HG03108 (cell line): ENCODE results near the gene RALGAPA2.
"Not testable (repeated sequence)": the region's sequence is repeated elsewhere in the genome, so short reads cannot be mapped to it uniquely, and the experiment has no call there.

Source experiments
- ATAC-seq: cut with Tn5 transposase; IDR thresholded peaks from one replicate; pipeline ENCODE4 v1.9.1; 2021; ENCODE audit warnings: moderate library complexity; ENCODE audit not compliant: unreplicated experiment

RALGAPA2 gene

GRCh38 chr20:20548527-20549266 is 163.7 kb downstream of the RALGAPA2 start:
- no peak for ATAC-seq

- no peak for ATAC-seq
Observed at GRCh38 chr20:20547876-20548266, 164.6 kb downstream of the RALGAPA2 start.

- no peak for ATAC-seq
Observed at GRCh38 chr20:20547221-20547875, 165.1 kb downstream of the RALGAPA2 start.

- no peak for ATAC-seq
Observed at GRCh38 chr20:20546402-20546801, 166.0 kb downstream of the RALGAPA2 start.

- not testable (repeated sequence) for ATAC-seq
Observed at GRCh38 chr20:20543348-20543747, 169.1 kb downstream of the RALGAPA2 start.

- ATAC-seq, result no peak
Observed at GRCh38 chr20:20536240-20536933, 176.1 kb downstream of the RALGAPA2 start.

GRCh38 chr20:20535051-20535450 is 177.4 kb downstream of the RALGAPA2 start:
- no peak for ATAC-seq

- ATAC-seq, result no peak
Observed at GRCh38 chr20:20531283-20531682, 181.2 kb downstream of the RALGAPA2 start.

- ATAC-seq, result no peak
Observed at GRCh38 chr20:20530428-20531151, 181.9 kb downstream of the RALGAPA2 start.

GRCh38 chr20:20529597-20529996 is 182.8 kb downstream of the RALGAPA2 start:
- no peak for ATAC-seq

GRCh38 chr20:20528861-20529260 is 183.6 kb downstream of the RALGAPA2 start:
- no peak for ATAC-seq

- ATAC-seq, result no peak
Observed at GRCh38 chr20:20527661-20528060, 184.8 kb downstream of the RALGAPA2 start.

- no peak for ATAC-seq
Observed at GRCh38 chr20:20525756-20526155, 186.7 kb downstream of the RALGAPA2 start.

GRCh38 chr20:20525214-20525613 is 187.2 kb downstream of the RALGAPA2 start:
- ATAC-seq, result no peak

GRCh38 chr20:20524756-20525155 is 187.7 kb downstream of the RALGAPA2 start:
- ATAC-seq, result no peak

GRCh38 chr20:20521736-20522135 is 190.7 kb downstream of the RALGAPA2 start:
- no peak for ATAC-seq

GRCh38 chr20:20520776-20521175 is 191.7 kb downstream of the RALGAPA2 start:
- ATAC-seq, result no peak

GRCh38 chr20:20519269-20519668 is 193.2 kb downstream of the RALGAPA2 start:
- no peak for ATAC-seq

- no peak for ATAC-seq
Observed at GRCh38 chr20:20518263-20518662, 194.2 kb downstream of the RALGAPA2 start.

- no peak for ATAC-seq
Observed at GRCh38 chr20:20517296-20517695, 195.1 kb downstream of the RALGAPA2 start.

GRCh38 chr20:20513720-20514119 is 198.7 kb downstream of the RALGAPA2 start:
- no peak for ATAC-seq
